MM.1S (cell line): ENCODE data around the gene ROPN1B.

Experiments used
- DNase-seq: peaks from one replicate; pipeline ENCODE4 v3.0.0-alpha.2; 2015
- H2AFZ ChIP-seq: fragments of 300-600 bp; sonication (generic); 2 replicates; pipeline ENCODE4 v1.6.0; 2016; ENCODE audit warnings: antibody characterized with exemption, low read length
- H3F3A ChIP-seq: fragments of 300-600 bp; sonication (generic); 2 replicates; pipeline ENCODE4 v1.6.1; 2016; ENCODE audit warnings: mild to moderate bottlenecking, antibody characterized with exemption, low read length, moderate library complexity, mixed read lengths; ENCODE audit not compliant: insufficient read depth
- H3K27ac ChIP-seq: fragments of 300-600 bp; sonication (generic); 2 replicates; pipeline ENCODE4 v1.5.1; 2016; ENCODE audit warnings: mild to moderate bottlenecking, low read length
- H3K27me3 ChIP-seq: fragments of 300-600 bp; sonication (generic); replicated peaks from 2 replicates; pipeline ENCODE4 v1.6.0; 2016; ENCODE audit warnings: low read length; ENCODE audit not compliant: insufficient read depth
- H3K36me3 ChIP-seq: fragments of 300-600 bp; sonication (generic); replicated peaks from 2 replicates; pipeline ENCODE4 v1.6.1; 2016; ENCODE audit warnings: mild to moderate bottlenecking, low read length, mixed read lengths; ENCODE audit not compliant: insufficient read depth
- H3K4me1 ChIP-seq: fragments of 300-600 bp; sonication (generic); 2 replicates; pipeline ENCODE4 v1.6.1; 2016; ENCODE audit warnings: low read length, mixed read lengths
- H3K4me2 ChIP-seq: fragments of 300-600 bp; sonication (generic); 2 replicates; pipeline ENCODE4 v1.6.0; 2016; ENCODE audit warnings: low read depth, low read length
- H3K4me3 ChIP-seq: fragments of 300-600 bp; sonication (generic); 2 replicates; pipeline ENCODE4 v1.5.1; 2016; ENCODE audit warnings: low read length, mixed read lengths
- H3K79me2 ChIP-seq: fragments of 300-600 bp; sonication (generic); 2 replicates; pipeline ENCODE4 v1.6.1; 2016; ENCODE audit warnings: mixed run types, low read length, mixed read lengths
- H3K9ac ChIP-seq: fragments of 300-600 bp; sonication (generic); 2 replicates; pipeline ENCODE4 v1.6.1; 2016; ENCODE audit warnings: low read length, mixed read lengths
- H3K9me2 ChIP-seq: fragments of 300-600 bp; sonication (generic); replicated peaks from 2 replicates; pipeline ENCODE4 v1.6.1; 2016; ENCODE audit warnings: mild to moderate bottlenecking, low read length, mixed read lengths; ENCODE audit not compliant: insufficient read depth
- H3K9me3 ChIP-seq: fragments of 300-600 bp; sonication (generic); replicated peaks from 2 replicates; pipeline ENCODE4 v1.6.1; 2016; ENCODE audit warnings: mild to moderate bottlenecking, low read length, mixed read lengths; ENCODE audit not compliant: insufficient read depth
- H4K20me1 ChIP-seq: fragments of 300-600 bp; sonication (generic); 2 replicates; pipeline ENCODE4 v1.6.1; 2016; ENCODE audit warnings: mild to moderate bottlenecking, low read length, moderate library complexity, mixed read lengths; ENCODE audit not compliant: insufficient read depth
- CTCF ChIP-seq: fragments of 300-600 bp; sonication (generic); IDR thresholded peaks from 2 replicates; pipeline ENCODE4 v1.5.1; 2016; ENCODE audit warnings: antibody characterized with exemption, low read length, mixed read lengths
- EZH2 ChIP-seq: fragments of 300-600 bp; sonication (generic); optimal IDR thresholded peaks from 2 replicates; pipeline ENCODE3; 2017; ENCODE audit warnings: low read depth, mild to moderate bottlenecking, antibody characterized with exemption, low read length, mixed read lengths
- EZH2phosphoT487 ChIP-seq: fragments of 300-600 bp; sonication (generic); IDR thresholded peaks from 2 replicates; pipeline ENCODE4 v1.6.1; 2018; ENCODE audit warnings: antibody characterized with exemption, low read length

ROPN1B gene

GRCh38 chr3:125957674-125958510 is 11.1 kb upstream of the ROPN1B start:
- Histone ChIP-seq H3K36me3 (no peaks in the 10 kb centered on the region), H3K9me3 (no peaks in the 10 kb centered on the region), H3K27ac (no peak overlapping the region), H3K79me2 (no peaks in the 10 kb centered on the region), H3K4me2 (no peak overlapping the region), H2AFZ (no peak overlapping the region), H3K27me3 (no peaks in the 10 kb centered on the region), H4K20me1 (no peaks in the 10 kb centered on the region), H3K9ac (no peak overlapping the region), H3F3A (no peaks in the 10 kb centered on the region), H3K4me1 (no peaks in the 10 kb centered on the region), H3K4me3 (no peak overlapping the region), H3K9me2 (no peaks in the 10 kb centered on the region)
- DNase-seq, result no peak
- TF ChIP-seq EZH2, result no peak
- TF ChIP-seq EZH2phosphoT487, result no peak
- no peak for TF ChIP-seq CTCF

- Histone ChIP-seq H3K27ac (no peak overlapping the region), H3K9ac (no peak overlapping the region), H2AFZ (no peak overlapping the region), H3K9me3 (no peaks in the 10 kb centered on the region), H3K4me1 (no peaks in the 10 kb centered on the region), H4K20me1 (no peaks in the 10 kb centered on the region), H3K79me2 (no peaks in the 10 kb centered on the region), H3K27me3 (no peaks in the 10 kb centered on the region), H3K36me3 (no peaks in the 10 kb centered on the region), H3K4me2 (no peak overlapping the region), H3K4me3 (no peak overlapping the region), H3F3A (no peaks in the 10 kb centered on the region), H3K9me2 (no peaks in the 10 kb centered on the region)
- no peak for TF ChIP-seq EZH2
- no peak for TF ChIP-seq EZH2phosphoT487
- TF ChIP-seq CTCF, result no peak
- no peak for DNase-seq
These were observed 10.3 kb upstream of the ROPN1B start for GRCh38 chr3:125958511-125959316.

GRCh38 chr3:125959317-125960065 is 9.5 kb upstream of the ROPN1B start:
- Histone ChIP-seq H3K27ac (no peak overlapping the region), H3K36me3 (no peaks in the 10 kb centered on the region), H3F3A (no peaks in the 10 kb centered on the region), H3K9me3 (no peaks in the 10 kb centered on the region), H3K79me2 (no peaks in the 10 kb centered on the region), H4K20me1 (no peaks in the 10 kb centered on the region), H3K4me1 (no peaks in the 10 kb centered on the region), H3K9me2 (no peaks in the 10 kb centered on the region), H3K9ac (no peak overlapping the region), H2AFZ (no peak overlapping the region), H3K4me3 (no peak overlapping the region), H3K4me2 (no peak overlapping the region), H3K27me3 (no peaks in the 10 kb centered on the region)
- TF ChIP-seq CTCF (no peak), EZH2 (no peak), EZH2phosphoT487 (no peak)
- no peak for DNase-seq
